SH-SY5Y (cell line): ENCODE data around the gene PLA2G3.

Experiments used
- GATA2 ChIP-seq: IDR thresholded peaks from 2 replicates; pipeline ENCODE4 v1.6.1; 2011; ENCODE audit warnings: mild to moderate bottlenecking, low read depth, low read length
- GATA3 ChIP-seq: IDR thresholded peaks from 2 replicates; pipeline ENCODE4 v1.6.1; 2011; ENCODE audit warnings: low read depth, mild to moderate bottlenecking, low read length, moderate library complexity

The PLA2G3 gene

DNA sequence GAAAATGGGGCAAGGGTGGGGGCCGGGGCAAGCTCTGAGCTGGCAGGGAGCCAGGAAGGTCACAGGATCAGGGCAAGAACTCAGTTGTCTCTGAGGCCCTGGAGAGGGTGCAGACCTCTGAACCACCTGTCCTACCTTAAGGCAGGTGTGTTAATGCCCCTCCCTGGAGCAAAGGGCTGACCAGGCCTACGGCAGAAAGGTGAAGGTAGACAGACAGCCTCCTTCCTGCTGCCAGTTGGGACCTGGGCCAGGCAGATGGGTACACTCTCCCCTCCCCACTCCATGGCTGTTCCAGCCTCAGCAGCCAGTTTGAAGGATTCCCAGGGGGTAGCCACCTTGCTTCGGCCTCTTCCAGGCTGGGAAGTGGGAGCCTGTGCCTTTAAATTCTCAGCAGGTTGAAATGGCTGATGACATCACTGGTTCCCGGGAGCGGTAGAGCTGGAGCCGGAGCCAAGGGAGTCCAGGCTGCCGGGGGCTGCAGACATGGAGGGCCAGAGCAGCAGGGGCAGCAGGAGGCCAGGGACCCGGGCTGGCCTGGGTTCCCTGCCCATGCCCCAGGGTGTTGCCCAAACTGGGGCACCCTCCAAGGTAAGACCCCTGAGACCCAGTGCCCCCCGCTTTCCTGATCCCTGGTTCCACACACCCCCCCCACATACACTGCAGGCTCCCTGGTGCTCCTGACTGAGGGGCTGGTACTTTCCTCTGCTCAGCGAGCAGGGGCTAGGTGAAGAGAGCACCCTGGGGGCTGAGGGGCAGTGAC is 17.6 kb downstream of the PLA2G3 start, which contains the start of gene INPP5J:
TSS of gene INPP5J (plus strand) at position 435 of the 760 bp plus-strand sequence. CDS start at position 484, 49 bp downstream.
- TF ChIP-seq GATA2 (no peak), GATA3 (no peak)

DNA sequence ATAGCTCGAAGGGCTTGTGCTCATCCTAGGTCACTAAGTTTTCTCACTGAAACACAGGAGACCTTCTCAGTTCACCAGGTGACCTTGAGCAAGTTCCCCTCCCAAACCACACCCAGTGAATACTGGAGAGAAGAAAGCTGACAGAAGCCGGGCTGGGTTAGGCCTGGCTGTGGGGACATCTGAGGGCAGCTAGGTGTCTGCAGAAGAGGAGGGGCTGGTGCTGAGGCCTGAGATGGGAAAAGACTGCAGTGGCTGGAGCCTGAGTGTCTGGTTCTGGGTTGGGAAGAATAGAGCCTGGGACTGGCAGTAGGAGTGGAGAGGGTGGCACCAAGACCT is 18.1 kb downstream of the PLA2G3 start:
- TF ChIP-seq GATA3 (no peak), GATA2 (no peak)

- no peak for TF ChIP-seq GATA2
- no peak for TF ChIP-seq GATA3
Measured at GRCh38 chr22:31121403-31121802, 18.9 kb downstream of the PLA2G3 start.

GRCh38 chr22:31120642-31121041 is 19.7 kb downstream of the PLA2G3 start:
- no peak for TF ChIP-seq GATA2
- no peak for TF ChIP-seq GATA3

DNA sequence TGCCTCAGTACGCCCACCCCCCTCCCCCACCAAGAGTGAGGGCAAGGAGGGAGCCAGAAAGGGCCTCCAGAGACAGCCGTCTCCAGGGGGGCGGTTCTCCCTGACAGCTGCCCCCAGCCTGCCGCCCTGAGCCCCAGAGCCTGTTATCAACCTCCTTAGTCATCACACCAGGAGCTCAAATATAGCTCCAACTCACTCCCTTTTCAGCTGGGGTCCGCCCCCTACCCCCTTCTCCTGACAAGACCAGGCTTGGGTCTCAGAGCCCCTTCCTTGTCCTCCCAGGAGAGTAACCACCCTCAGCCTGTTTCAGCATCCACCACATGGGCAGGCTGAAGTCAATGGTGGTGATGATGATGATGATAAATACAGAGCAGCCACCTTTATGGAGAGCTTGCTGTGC is 20.1 kb downstream of the PLA2G3 start:
- no peak for TF ChIP-seq GATA2
- no peak for TF ChIP-seq GATA3

- TF ChIP-seq GATA3 = no peak
Measured at GRCh38 chr22:31119026-31119717, 21.1 kb downstream of the PLA2G3 start.

DNA sequence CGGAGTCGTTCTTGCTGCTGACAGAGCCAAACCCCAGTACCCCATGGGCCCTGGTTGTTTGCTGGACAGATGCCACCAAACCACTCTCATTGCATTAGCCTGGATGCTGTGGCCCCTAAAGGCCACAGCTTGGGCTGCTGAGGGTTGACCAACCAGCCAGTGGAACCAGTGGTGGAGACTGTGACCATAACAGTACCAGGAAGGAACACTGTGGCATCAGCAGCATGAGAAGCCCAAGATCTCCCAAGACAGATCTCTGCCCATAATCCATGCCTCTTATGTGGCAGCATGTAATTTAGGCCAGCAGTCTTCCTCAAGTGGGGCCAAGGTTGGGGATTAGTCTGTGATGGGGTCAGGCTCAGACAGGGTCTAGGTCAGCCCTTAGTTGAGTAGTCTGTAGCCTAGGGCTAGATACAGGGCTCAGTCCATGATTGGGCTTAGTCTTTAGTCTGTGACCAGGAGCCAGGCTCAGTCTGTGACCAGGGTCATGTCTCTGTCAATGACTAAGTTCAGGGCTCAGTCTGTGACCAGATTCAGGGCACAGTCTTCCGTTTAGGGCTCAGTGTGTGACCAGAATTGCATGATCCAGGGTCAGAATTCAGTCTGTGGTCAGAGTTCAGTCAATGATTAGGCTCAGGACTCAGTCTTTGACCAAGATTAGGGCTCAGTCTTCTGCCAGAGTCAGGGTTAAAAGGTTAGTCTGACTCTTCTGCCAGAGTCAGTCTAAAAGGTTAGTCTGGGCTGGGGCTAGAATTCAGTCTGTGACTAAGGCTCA is 22.1 kb downstream of the PLA2G3 start:
- TF ChIP-seq GATA3 = no peak
- TF ChIP-seq GATA2 = no peak

DNA sequence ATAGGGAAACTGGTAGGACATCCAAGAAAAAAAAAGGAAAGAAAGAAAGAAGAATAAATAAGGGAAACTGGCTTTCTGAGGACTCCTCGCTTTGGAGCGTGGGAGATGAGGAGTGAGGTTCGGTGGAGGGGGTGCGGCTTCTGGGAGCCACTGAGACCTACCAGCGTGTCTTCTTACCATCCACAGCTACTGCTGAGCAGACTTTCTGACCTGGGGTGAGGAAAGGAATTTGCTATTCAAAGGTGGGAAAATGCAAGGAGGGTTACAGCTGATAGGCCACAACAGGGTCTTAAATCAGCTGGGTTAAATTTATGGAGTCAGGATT is 32.5 kb downstream of the PLA2G3 start:
- no peak for TF ChIP-seq GATA3
- no peak for TF ChIP-seq GATA2

- TF ChIP-seq GATA2 (no peak), GATA3 (no peak)
Measured at GRCh38 chr22:31107178-31107893, 33.0 kb downstream of the PLA2G3 start, which contains the start of gene SELENOM. Gene SELENOM, minus strand, starts transcription at chr22:31107568. Its CDS starts 63 bp downstream, at chr22:31107505.

GRCh38 chr22:31106731-31107177 is 33.6 kb downstream of the PLA2G3 start:
- no peak for TF ChIP-seq GATA3
- no peak for TF ChIP-seq GATA2

DNA sequence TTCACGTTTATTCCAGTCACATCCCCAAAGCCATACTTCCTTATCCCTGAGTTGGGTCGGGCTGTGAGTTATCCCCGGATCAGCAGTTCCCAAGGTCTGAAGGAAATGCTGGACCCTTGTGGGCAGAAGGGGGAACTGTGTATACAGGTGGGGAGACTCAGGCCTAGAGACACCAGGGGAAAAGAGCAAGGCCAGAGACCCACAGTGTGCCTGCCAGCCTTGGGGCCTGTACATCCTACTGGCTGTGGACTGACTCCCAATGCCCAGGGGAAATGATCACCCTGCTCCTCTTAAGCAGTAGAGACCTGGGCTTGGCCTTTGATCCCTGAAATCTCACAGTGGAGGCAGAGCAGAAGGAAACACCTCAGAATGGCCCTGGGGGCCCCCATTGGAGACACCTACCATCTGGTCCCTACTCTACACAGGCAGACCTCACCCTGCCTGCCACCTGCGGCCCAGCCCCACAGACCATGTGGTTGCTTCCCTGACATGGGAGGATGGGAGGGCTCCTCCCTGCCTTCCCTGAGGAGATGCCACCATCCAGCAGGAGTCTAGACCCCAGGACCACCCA is 34.2 kb downstream of the PLA2G3 start:
- TF ChIP-seq GATA3 (no peak), GATA2 (no peak)

- TF ChIP-seq GATA3 = no peak
- TF ChIP-seq GATA2 = no peak
Measured at GRCh38 chr22:31105282-31105929, 34.9 kb downstream of the PLA2G3 start.

GRCh38 chr22:31104869-31105268 is 35.4 kb downstream of the PLA2G3 start:
- TF ChIP-seq GATA3 (no peak), GATA2 (no peak)
